Upper lobe of left lung (tissue), 6 donors: ENCODE data around the gene FAM53B. TPM values are rescaled to one million over a fixed set of nuclear protein-coding genes. Genes with fewer than 3 reads are reported as not detected.

ENCODE experiments used
- ATAC-seq, 2 donors: fragments of 200-7000 bp; cut with Tn5 transposase; one replicate each; pipeline ENCODE4 v1.9.1; 2022; ENCODE audit warnings: mild to moderate bottlenecking in 2 of 2, moderate library complexity in 2 of 2; ENCODE audit not compliant: low FRiP score in 2 of 2
- DNase-seq, 2 donors: peaks; one replicate each; pipeline ENCODE4 v3.0.0-alpha.2; 2019 to 2020
- H3K27ac ChIP-seq, 4 donors: fragments of 200-600 bp; sonication (generic); one replicate each; pipeline ENCODE4 v1.5.1; 2016 to 2019
- H3K27me3 ChIP-seq, 4 donors: fragments of 200-600 bp; sonication (generic); one replicate each; pipeline ENCODE4 v1.5.1; 2017 to 2019
- H3K36me3 ChIP-seq, 4 donors: fragments of 200-600 bp; sonication (generic); one replicate each; pipeline ENCODE4 v1.5.1; 2016 to 2019
- H3K4me1 ChIP-seq, 4 donors: fragments of 200-600 bp; sonication (generic); one replicate each; pipeline ENCODE4 v1.5.1; 2018 to 2019
- H3K4me3 ChIP-seq, 4 donors: fragments of 200-600 bp; sonication (generic); one replicate each; pipeline ENCODE4 v1.5.1; 2017 to 2019; ENCODE audit warnings: mild to moderate bottlenecking in 2 of 4, moderate library complexity in 1 of 4
- H3K9me3 ChIP-seq, 4 donors: fragments of 200-600 bp; sonication (generic); one replicate each; pipeline ENCODE4 v1.5.1; 2018 to 2019
- CTCF ChIP-seq, 6 experiments: fragments of 450-650 bp in 4 of 6; fragments of 200-600 bp in 2 of 6; sonication (generic) in 2 of 6; IDR thresholded peaks; one replicate each; pipeline ENCODE4 v1.5.1; 2016 to 2019; ENCODE audit warnings: antibody characterized with exemption in 6 of 6
- EP300 ChIP-seq, 4 donors: sonication (generic); formaldehyde crosslinking; IDR thresholded peaks; one replicate each; pipeline ENCODE4 v1.5.1; 2017; ENCODE audit warnings: antibody characterized with exemption in 4 of 4, control low read depth in 2 of 4
- POLR2A ChIP-seq, 4 donors: fragments of 450-650 bp; IDR thresholded peaks; one replicate each; pipeline ENCODE4 v1.5.1; 2016 to 2017; ENCODE audit warnings: antibody characterized with exemption in 4 of 4, mild to moderate bottlenecking in 2 of 4
- POLR2AphosphoS5 ChIP-seq, 2 donors: sonication (generic); formaldehyde crosslinking; IDR thresholded peaks; one replicate each; pipeline ENCODE4 v1.5.1; 2017; ENCODE audit warnings: antibody characterized with exemption in 2 of 2
- WGBS, 2 donors: methylation state at CpG; one replicate each; pipeline ENCODE4 v1.1.5; 2017 to 2018; 5-methylcytosine and 5-hydroxymethylcytosine counted together
- total RNA-seq, 6 donors: library from RNA; depleted of rRNA in 4 of 6; stranded (reverse); fragments of >200 nt in 4 of 6; gene quantifications; one replicate each; pipeline versions ENCODE4 v1.1.0 to v1.2.1, GENCODE V29; 2016 to 2021
- donor health status: DM: no; HTN: no; CAD: no; lungs with moderate emphysema.
- donor health status: DM: no; HTN: yes; CAD: no; lungs with severe emphysema.

FAM53B gene
- total RNA-seq, 6 donors from 2014 or later, result 35.8 to 62.5 (median 47.8) TPM

GRCh38 chr10:124629415-124629814, 114.8 kb downstream of the FAM53B start:
- Histone ChIP-seq H3K9me3 (no peaks in the 10 kb centered on the region), H3K27me3 (no peaks in the 10 kb centered on the region), H3K4me3 (no peak overlapping the region), H3K4me1 (peaks cover 53 to 76% (median 59%) of the 10 kb centered on the region in 4 donors), H3K36me3 (peaks cover 0 to 5% (median 0%) of the 10 kb centered on the region in 4 donors), H3K27ac (peak overlapping the region; percentile 3 to 76 (median 40))
- TF ChIP-seq POLR2AphosphoS5 (IDR thresholded peaks at IDR 0.05) (no peak), EP300 (IDR thresholded peaks at IDR 0.05) (no peak), CTCF (IDR thresholded peaks at IDR 0.05) (no peak), POLR2A (IDR thresholded peaks at IDR 0.05) (no peak)
- ATAC-seq (no peak), DNase-seq (no peak)
- 74 to 82% methylated on average over 5 to 6 of the region's 6 CpGs for WGBS, 2 donors

GRCh38 chr10:124628676-124629021, 115.5 kb downstream of the FAM53B start:
- TF ChIP-seq POLR2AphosphoS5 (IDR thresholded peaks at IDR 0.05) (no peak), EP300 (IDR thresholded peaks at IDR 0.05) (no peak), POLR2A (IDR thresholded peaks at IDR 0.05) (no peak), CTCF (IDR thresholded peaks at IDR 0.05) (no peak)
- Histone ChIP-seq H3K27ac (peak overlapping the region in 3 of 4 donors; percentile 3 to 76 (median 64)), H3K27me3 (no peaks in the 10 kb centered on the region), H3K4me1 (peaks cover 53 to 76% (median 59%) of the 10 kb centered on the region in 4 donors), H3K9me3 (no peaks in the 10 kb centered on the region), H3K36me3 (peaks cover 0 to 5% (median 0%) of the 10 kb centered on the region in 4 donors), H3K4me3 (no peak overlapping the region)
- 91 to 93% methylated on average over 8 to 9 of the region's 9 CpGs for WGBS, 2 donors
- ATAC-seq (no peak), DNase-seq (no peak)

GRCh38 chr10:124627866-124628675, 116.1 kb downstream of the FAM53B start:
- no peak overlapping the region for H3K4me3 ChIP-seq
- no peaks in the 10 kb centered on the region for H3K9me3 ChIP-seq
- peaks cover 53 to 72% (median 59%) of the 10 kb centered on the region in 4 donors for H3K4me1 ChIP-seq
- peak overlapping the region in 3 of 4 donors; percentile 61 to 76 (median 64) for H3K27ac ChIP-seq
- ATAC-seq (peak in 1 of 2 donors; percentile 44), DNase-seq (no peak)
- WGBS, 2 donors, result 68 to 77% methylated on average over 8 to 12 of the region's 12 CpGs
- TF ChIP-seq POLR2A (IDR thresholded peaks at IDR 0.05) (no peak), EP300 (IDR thresholded peaks at IDR 0.05) (no peak), CTCF (IDR thresholded peaks at IDR 0.05) (no peak), POLR2AphosphoS5 (IDR thresholded peaks at IDR 0.05) (no peak)
- H3K36me3 ChIP-seq, result peaks cover 0 to 8% (median 4%) of the 10 kb centered on the region in 4 donors
- no peaks in the 10 kb centered on the region for H3K27me3 ChIP-seq

GRCh38 chr10:124626759-124627380, 117.3 kb downstream of the FAM53B start:
- Histone ChIP-seq H3K4me1 (peaks cover 41 to 62% (median 48%) of the 10 kb centered on the region in 4 donors), H3K4me3 (no peak overlapping the region), H3K36me3 (peaks cover 0 to 16% (median 13%) of the 10 kb centered on the region in 4 donors), H3K27me3 (no peaks in the 10 kb centered on the region), H3K9me3 (no peaks in the 10 kb centered on the region), H3K27ac (peak overlapping the region in 3 of 4 donors; percentile 61 to 76 (median 64))
- ATAC-seq, result peak; percentile 14 to 39
- WGBS, 2 donors, result 57 to 74% methylated on average over 11 to 13 of the region's 13 CpGs
- peak; percentile 61 to 64 for DNase-seq
- TF ChIP-seq POLR2AphosphoS5 (IDR thresholded peaks at IDR 0.05) (no peak), CTCF (IDR thresholded peaks at IDR 0.05) (no peak), EP300 (IDR thresholded peaks at IDR 0.05) (no peak), POLR2A (IDR thresholded peaks at IDR 0.05) (no peak)
